ENCODE measurements around the gene NDOR1.

DNA sequence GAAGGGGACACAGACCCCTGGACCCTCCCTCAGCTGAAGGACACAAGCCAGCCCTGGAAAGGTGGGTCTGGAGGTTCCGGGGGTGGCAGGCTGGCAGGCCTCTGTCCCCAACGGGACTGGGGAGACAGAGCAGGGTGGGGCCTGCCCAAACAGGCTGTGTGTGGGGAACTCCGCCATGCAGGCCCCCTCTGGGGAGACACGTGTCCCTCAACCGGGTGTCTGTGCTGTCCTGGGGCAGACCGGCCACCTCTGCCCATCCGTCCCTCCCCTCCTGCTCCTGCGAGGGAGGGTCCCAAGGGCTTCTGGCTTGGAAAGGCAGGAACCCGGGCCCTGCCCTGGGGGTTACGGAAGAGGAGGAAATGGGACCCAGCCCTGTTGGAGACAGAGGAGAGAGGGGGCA, 26.6 kb downstream of the NDOR1 start:
- TF ChIP-seq, protein P1, sequence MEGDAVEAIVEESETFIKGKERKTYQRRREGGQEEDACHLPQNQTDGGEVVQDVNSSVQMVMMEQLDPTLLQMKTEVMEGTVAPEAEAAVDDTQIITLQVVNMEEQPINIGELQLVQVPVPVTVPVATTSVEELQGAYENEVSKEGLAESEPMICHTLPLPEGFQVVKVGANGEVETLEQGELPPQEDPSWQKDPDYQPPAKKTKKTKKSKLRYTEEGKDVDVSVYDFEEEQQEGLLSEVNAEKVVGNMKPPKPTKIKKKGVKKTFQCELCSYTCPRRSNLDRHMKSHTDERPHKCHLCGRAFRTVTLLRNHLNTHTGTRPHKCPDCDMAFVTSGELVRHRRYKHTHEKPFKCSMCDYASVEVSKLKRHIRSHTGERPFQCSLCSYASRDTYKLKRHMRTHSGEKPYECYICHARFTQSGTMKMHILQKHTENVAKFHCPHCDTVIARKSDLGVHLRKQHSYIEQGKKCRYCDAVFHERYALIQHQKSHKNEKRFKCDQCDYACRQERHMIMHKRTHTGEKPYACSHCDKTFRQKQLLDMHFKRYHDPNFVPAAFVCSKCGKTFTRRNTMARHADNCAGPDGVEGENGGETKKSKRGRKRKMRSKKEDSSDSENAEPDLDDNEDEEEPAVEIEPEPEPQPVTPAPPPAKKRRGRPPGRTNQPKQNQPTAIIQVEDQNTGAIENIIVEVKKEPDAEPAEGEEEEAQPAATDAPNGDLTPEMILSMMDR (IDR thresholded peaks at IDR 0.05; ENCODE audit: poor library complexity) = no peak
- TF ChIP-seq EZH2 (IDR thresholded peaks at IDR 0.05; ENCODE audit: borderline replicate concordance) = no peak

Data from hepatocyte (in vitro differentiated cells).